Liver (tissue), 9 donors: ENCODE measurements around the gene MYOZ1. TPM values are rescaled to one million over a fixed set of nuclear protein-coding genes. Genes with fewer than 3 reads are reported as not detected.
A peak's percentile ranks its signal among the peaks of the same experiment; 100 is the strongest.

Source experiments
- DNase-seq: peaks from one replicate; pipeline ENCODE4 v3.0.0-alpha.2; 2017; ENCODE audit warnings: low spot score
- H3K27ac ChIP-seq, 2 donors: one replicate each; pipeline ENCODE4 v1.7.0; 2013; ENCODE audit warnings: inconsistent platforms in 2 of 2, low read length in 2 of 2, control low read depth in 1 of 2, low read depth in 1 of 2, mild to moderate bottlenecking in 1 of 2
- H3K27me3 ChIP-seq, 4 donors: one replicate each; pipeline versions ENCODE4 v1.6.1 to v1.7.0; 2013; ENCODE audit warnings: low read length in 3 of 4, inconsistent platforms in 1 of 4, mild to moderate bottlenecking in 1 of 4, moderate library complexity in 1 of 4; ENCODE audit not compliant: control insufficient read depth in 4 of 4, insufficient read depth in 4 of 4
- H3K36me3 ChIP-seq, 4 donors: one replicate each; pipeline versions ENCODE4 v1.6.1 to v1.7.0; 2013; ENCODE audit warnings: low read length in 3 of 4, mild to moderate bottlenecking in 3 of 4, low read depth in 1 of 4, moderate library complexity in 1 of 4; ENCODE audit not compliant: control insufficient read depth in 4 of 4, insufficient read depth in 3 of 4
- H3K4me1 ChIP-seq, 4 donors: one replicate each; pipeline versions ENCODE4 v1.6.1 to v1.7.0; 2013; ENCODE audit warnings: low read length in 3 of 4, mild to moderate bottlenecking in 3 of 4, moderate library complexity in 1 of 4; ENCODE audit not compliant: control insufficient read depth in 4 of 4, insufficient read depth in 4 of 4
- H3K4me3 ChIP-seq, 3 donors: one replicate each; pipeline versions ENCODE4 v1.6.1 to v1.7.0; 2013; ENCODE audit warnings: low read length in 3 of 3, control low read depth in 1 of 3, low read depth in 1 of 3, mild to moderate bottlenecking in 1 of 3
- H3K9ac ChIP-seq, 2 donors: one replicate each; pipeline ENCODE4 v1.7.0; 2013; ENCODE audit warnings: low read length in 2 of 2, mild to moderate bottlenecking in 2 of 2, moderate library complexity in 2 of 2, control low read depth in 1 of 2, low read depth in 1 of 2
- H3K9me3 ChIP-seq, 4 donors: one replicate each; pipeline versions ENCODE4 v1.6.1 to v1.7.0; 2013; ENCODE audit warnings: low read length in 3 of 4; ENCODE audit not compliant: control insufficient read depth in 4 of 4
- ATF3 ChIP-seq: IDR thresholded peaks from 2 replicates; pipeline ENCODE4 v1.6.1; 2016; ENCODE audit warnings: antibody characterized with exemption
- EGR1 ChIP-seq, 2 donors: IDR thresholded peaks; 2 replicates each; pipeline ENCODE4 v1.6.1; 2016 to 2018; ENCODE audit warnings: antibody characterized with exemption in 2 of 2, low read depth in 2 of 2
- FOXA1 ChIP-seq: IDR thresholded peaks from 2 replicates; pipeline ENCODE4 v1.6.1; 2016; ENCODE audit warnings: antibody characterized with exemption
- FOXA2 ChIP-seq: IDR thresholded peaks from 2 replicates; pipeline ENCODE4 v1.6.1; 2016; ENCODE audit warnings: antibody characterized with exemption
- GABPA ChIP-seq, 2 donors: IDR thresholded peaks in 1 of 2; conservative IDR thresholded peaks in 1 of 2; 2 replicates each; pipeline ENCODE4 v1.6.1; 2016; ENCODE audit warnings: antibody characterized with exemption in 2 of 2, mild to moderate bottlenecking in 1 of 2, moderate library complexity in 1 of 2
- HNF4A ChIP-seq, 2 donors: conservative IDR thresholded peaks; 2 replicates each; pipeline ENCODE4 v1.6.1; 2016; ENCODE audit warnings: antibody characterized with exemption in 2 of 2, mild to moderate bottlenecking in 2 of 2
- HNF4G ChIP-seq: IDR thresholded peaks from 2 replicates; pipeline ENCODE4 v1.6.1; 2016; ENCODE audit warnings: antibody characterized with exemption
- JUND ChIP-seq, 2 donors: IDR thresholded peaks; 2 replicates each; pipeline ENCODE4 v1.6.1; 2016; ENCODE audit warnings: antibody characterized with exemption in 2 of 2
- NR2F2 ChIP-seq: IDR thresholded peaks from 2 replicates; pipeline ENCODE4 v1.6.1; 2016; ENCODE audit warnings: antibody characterized with exemption
- RAD21 ChIP-seq, 2 donors: IDR thresholded peaks; 2 replicates each; pipeline ENCODE4 v1.6.1; 2016; ENCODE audit warnings: antibody characterized with exemption in 2 of 2, mild to moderate bottlenecking in 2 of 2
- RXRA ChIP-seq, 2 donors: IDR thresholded peaks; 2 replicates each; pipeline ENCODE4 v1.6.1; 2017 to 2018; ENCODE audit warnings: antibody characterized with exemption in 2 of 2, mild to moderate bottlenecking in 1 of 2
- SP1 ChIP-seq: IDR thresholded peaks from 2 replicates; pipeline ENCODE4 v1.6.1; 2018; ENCODE audit warnings: antibody characterized with exemption, mild to moderate bottlenecking
- TAF1 ChIP-seq: conservative IDR thresholded peaks from 2 replicates; pipeline ENCODE4 v1.6.1; 2016; ENCODE audit warnings: antibody characterized with exemption, mild to moderate bottlenecking
- YY1 ChIP-seq: IDR thresholded peaks from 2 replicates; pipeline ENCODE4 v1.6.1; 2016; ENCODE audit warnings: antibody characterized with exemption, mild to moderate bottlenecking
- WGBS: extraction: QIAGEN DNeasy Blood & Tissue Kit; methylation state at CpG from one replicate; pipeline ENCODE4 v1.1.7; 2013; 5-methylcytosine and 5-hydroxymethylcytosine counted together
- polyA plus RNA-seq, 2 donors: library from polyadenylated mRNA; stranded (reverse) in 1 of 2; unstranded in 1 of 2; fragments of 200-250 nt in 1 of 2; fragments of >200 nt in 1 of 2; fragmentation: Nextera tagmentation in 1 of 2; extraction: Ambion mirVana in 1 of 2; gene quantifications; one replicate each; pipeline versions ENCODE4 v1.2.1 to v1.2.3, GENCODE V29; 2013 to 2015
- total RNA-seq, 2 donors: library from RNA; depleted of rRNA; stranded (reverse); fragments of >200 nt; gene quantifications; one replicate each; pipeline ENCODE4 v1.2.3, GENCODE V29; 2014
- TF ChIP-seq, protein P1 (sequence below): IDR thresholded peaks from 2 replicates; pipeline ENCODE4 v1.6.1; 2016; ENCODE audit warnings: antibody characterized with exemption, mild to moderate bottlenecking
- TF ChIP-seq, protein P2 (sequence below): IDR thresholded peaks from 2 replicates; pipeline ENCODE4 v1.6.1; 2016; ENCODE audit warnings: antibody characterized with exemption
- TF ChIP-seq, protein P3 (sequence below): IDR thresholded peaks from 2 replicates; pipeline ENCODE4 v1.6.1; 2016; ENCODE audit warnings: antibody characterized with exemption
- TF ChIP-seq, protein P4 (sequence below): fragments of 150-350 bp; IDR thresholded peaks from 2 replicates; pipeline ENCODE4 v1.5.1; 2017; ENCODE audit warnings: improper control_type of control experiment, low read depth, low read length; ENCODE audit not compliant: missing input control
- donor health status: healthy.
- donor health status: healthy.
- donor health status: healthy.
- donor health status: healthy.
- donor health status: healthy.

MYOZ1 gene
- total and polyA plus RNA-seq, 4 donors: 0.14 to 0.23 (median 0.17) TPM; not detected in 1

DNA sequence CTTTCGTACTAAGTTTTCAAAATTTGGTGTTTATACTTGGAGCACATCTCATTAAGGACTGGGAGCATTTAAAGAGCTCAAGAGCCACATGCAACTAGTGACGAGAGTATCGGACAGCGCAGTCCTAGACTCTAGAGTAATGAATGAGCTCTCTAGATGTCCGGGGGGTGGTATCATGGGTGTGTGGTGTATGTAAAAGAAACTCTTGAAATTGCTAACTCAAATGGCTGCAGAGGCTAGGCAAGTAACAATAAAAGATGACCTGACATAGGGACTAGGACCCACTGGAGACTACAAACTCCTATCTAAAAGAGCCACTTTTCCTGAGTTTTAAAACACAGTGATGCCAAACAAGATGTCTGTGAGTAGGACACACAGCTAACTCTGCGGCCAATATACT lies 14.0 kb downstream of the MYOZ1 start:
- Histone ChIP-seq H3K4me1 (peaks cover 0 to 14% (median 9%) of the 10 kb centered on the region in 4 donors), H3K36me3 (no peaks in the 10 kb centered on the region), H3K4me3 (no peak overlapping the region), H3K9ac (no peak overlapping the region), H3K27ac (no peak overlapping the region), H3K27me3 (no peaks in the 10 kb centered on the region), H3K9me3 (no peaks in the 10 kb centered on the region)
- TF ChIP-seq YY1 (no peak), SP1 (no peak), FOXA2 (no peak), RAD21 (IDR thresholded peaks at IDR 0.05) (no peak)
- TF ChIP-seq, protein P1, sequence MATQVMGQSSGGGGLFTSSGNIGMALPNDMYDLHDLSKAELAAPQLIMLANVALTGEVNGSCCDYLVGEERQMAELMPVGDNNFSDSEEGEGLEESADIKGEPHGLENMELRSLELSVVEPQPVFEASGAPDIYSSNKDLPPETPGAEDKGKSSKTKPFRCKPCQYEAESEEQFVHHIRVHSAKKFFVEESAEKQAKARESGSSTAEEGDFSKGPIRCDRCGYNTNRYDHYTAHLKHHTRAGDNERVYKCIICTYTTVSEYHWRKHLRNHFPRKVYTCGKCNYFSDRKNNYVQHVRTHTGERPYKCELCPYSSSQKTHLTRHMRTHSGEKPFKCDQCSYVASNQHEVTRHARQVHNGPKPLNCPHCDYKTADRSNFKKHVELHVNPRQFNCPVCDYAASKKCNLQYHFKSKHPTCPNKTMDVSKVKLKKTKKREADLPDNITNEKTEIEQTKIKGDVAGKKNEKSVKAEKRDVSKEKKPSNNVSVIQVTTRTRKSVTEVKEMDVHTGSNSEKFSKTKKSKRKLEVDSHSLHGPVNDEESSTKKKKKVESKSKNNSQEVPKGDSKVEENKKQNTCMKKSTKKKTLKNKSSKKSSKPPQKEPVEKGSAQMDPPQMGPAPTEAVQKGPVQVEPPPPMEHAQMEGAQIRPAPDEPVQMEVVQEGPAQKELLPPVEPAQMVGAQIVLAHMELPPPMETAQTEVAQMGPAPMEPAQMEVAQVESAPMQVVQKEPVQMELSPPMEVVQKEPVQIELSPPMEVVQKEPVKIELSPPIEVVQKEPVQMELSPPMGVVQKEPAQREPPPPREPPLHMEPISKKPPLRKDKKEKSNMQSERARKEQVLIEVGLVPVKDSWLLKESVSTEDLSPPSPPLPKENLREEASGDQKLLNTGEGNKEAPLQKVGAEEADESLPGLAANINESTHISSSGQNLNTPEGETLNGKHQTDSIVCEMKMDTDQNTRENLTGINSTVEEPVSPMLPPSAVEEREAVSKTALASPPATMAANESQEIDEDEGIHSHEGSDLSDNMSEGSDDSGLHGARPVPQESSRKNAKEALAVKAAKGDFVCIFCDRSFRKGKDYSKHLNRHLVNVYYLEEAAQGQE: no peak
- WGBS: 97% methylated on average over 6 of the region's 6 CpGs
- DNase-seq: no peak

- no peaks in the 10 kb centered on the region for H3K36me3 ChIP-seq
These were observed 15.2 kb downstream of the MYOZ1 start for GRCh38 chr10:73625884-73626752.

More at GRCh38 chr10:73625884-73626752, 15.2 kb downstream of the MYOZ1 start:
- no peak for TF ChIP-seq HNF4A (conservative IDR thresholded peaks at IDR 0.05)
- TF ChIP-seq, protein P1: peak; percentile 44
- TF ChIP-seq JUND (IDR thresholded peaks at IDR 0.05): peak; percentile 83 to 88
- no peak for TF ChIP-seq GABPA (IDR thresholded peaks at IDR 0.05 in 1 of 2, conservative IDR thresholded peaks at IDR 0.05 in 1 of 2)
- TF ChIP-seq SP1: no peak
- TF ChIP-seq ATF3: no peak
- TF ChIP-seq, protein P2, sequence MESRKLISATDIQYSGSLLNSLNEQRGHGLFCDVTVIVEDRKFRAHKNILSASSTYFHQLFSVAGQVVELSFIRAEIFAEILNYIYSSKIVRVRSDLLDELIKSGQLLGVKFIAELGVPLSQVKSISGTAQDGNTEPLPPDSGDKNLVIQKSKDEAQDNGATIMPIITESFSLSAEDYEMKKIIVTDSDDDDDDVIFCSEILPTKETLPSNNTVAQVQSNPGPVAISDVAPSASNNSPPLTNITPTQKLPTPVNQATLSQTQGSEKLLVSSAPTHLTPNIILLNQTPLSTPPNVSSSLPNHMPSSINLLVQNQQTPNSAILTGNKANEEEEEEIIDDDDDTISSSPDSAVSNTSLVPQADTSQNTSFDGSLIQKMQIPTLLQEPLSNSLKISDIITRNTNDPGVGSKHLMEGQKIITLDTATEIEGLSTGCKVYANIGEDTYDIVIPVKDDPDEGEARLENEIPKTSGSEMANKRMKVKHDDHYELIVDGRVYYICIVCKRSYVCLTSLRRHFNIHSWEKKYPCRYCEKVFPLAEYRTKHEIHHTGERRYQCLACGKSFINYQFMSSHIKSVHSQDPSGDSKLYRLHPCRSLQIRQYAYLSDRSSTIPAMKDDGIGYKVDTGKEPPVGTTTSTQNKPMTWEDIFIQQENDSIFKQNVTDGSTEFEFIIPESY: peak; percentile 99
- no peak for TF ChIP-seq HNF4G
- no peak for TF ChIP-seq TAF1
- no peak for TF ChIP-seq RAD21 (IDR thresholded peaks at IDR 0.05)
- TF ChIP-seq RXRA (IDR thresholded peaks at IDR 0.05): no peak
- TF ChIP-seq, protein P3, sequence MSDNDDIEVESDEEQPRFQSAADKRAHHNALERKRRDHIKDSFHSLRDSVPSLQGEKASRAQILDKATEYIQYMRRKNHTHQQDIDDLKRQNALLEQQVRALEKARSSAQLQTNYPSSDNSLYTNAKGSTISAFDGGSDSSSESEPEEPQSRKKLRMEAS: peak; percentile 28
- no peak for TF ChIP-seq FOXA2
- peak; percentile 22 for TF ChIP-seq FOXA1
- TF ChIP-seq, protein P4, sequence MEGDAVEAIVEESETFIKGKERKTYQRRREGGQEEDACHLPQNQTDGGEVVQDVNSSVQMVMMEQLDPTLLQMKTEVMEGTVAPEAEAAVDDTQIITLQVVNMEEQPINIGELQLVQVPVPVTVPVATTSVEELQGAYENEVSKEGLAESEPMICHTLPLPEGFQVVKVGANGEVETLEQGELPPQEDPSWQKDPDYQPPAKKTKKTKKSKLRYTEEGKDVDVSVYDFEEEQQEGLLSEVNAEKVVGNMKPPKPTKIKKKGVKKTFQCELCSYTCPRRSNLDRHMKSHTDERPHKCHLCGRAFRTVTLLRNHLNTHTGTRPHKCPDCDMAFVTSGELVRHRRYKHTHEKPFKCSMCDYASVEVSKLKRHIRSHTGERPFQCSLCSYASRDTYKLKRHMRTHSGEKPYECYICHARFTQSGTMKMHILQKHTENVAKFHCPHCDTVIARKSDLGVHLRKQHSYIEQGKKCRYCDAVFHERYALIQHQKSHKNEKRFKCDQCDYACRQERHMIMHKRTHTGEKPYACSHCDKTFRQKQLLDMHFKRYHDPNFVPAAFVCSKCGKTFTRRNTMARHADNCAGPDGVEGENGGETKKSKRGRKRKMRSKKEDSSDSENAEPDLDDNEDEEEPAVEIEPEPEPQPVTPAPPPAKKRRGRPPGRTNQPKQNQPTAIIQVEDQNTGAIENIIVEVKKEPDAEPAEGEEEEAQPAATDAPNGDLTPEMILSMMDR: no peak
- TF ChIP-seq YY1: peak; percentile 99
- no peak for TF ChIP-seq NR2F2
- no peak for TF ChIP-seq EGR1 (IDR thresholded peaks at IDR 0.05; ENCODE audit: low read depth in 2 of 2)
- Histone ChIP-seq H3K9me3 (no peaks in the 10 kb centered on the region), H3K27ac (peak overlapping the region; percentile 34 to 55), H3K27me3 (no peaks in the 10 kb centered on the region), H3K4me1 (peaks cover 0 to 14% (median 9%) of the 10 kb centered on the region in 4 donors), H3K9ac (peak overlapping the region; percentile 4 to 86), H3K4me3 (peak overlapping the region; percentile 72 to 95 (median 78))
- 3% methylated on average over 42 of the region's 42 CpGs for WGBS
- DNase-seq: peak; percentile 91
